K562 (cell line): ENCODE data around the gene SPTLC2. TPM values are rescaled to one million over a fixed set of nuclear protein-coding genes. Genes with fewer than 3 reads are reported as not detected.

Source experiments
- CHD1 ChIP-seq: fragments of 200-600 bp; sonication (generic); IDR thresholded peaks from one replicate; pipeline ENCODE4 v1.6.1; 2012; ENCODE audit warnings: mild to moderate bottlenecking, moderate library complexity, low read length, inconsistent platforms
- ELF1 ChIP-seq: fragments of 200-800 bp; sonication (Bioruptor generic); IDR thresholded peaks from 2 replicates; pipeline ENCODE4 v1.6.1; 2016; ENCODE audit warnings: missing genetic modification characterization, missing compliant biosample characterization
- FOXJ3 ChIP-seq: sonication (generic); formaldehyde crosslinking; IDR thresholded peaks from 2 replicates; pipeline ENCODE4 v1.4.0; 2020; ENCODE audit warnings: mild to moderate bottlenecking, missing genetic modification reagents
- FOXP1 ChIP-seq: sonication (generic); formaldehyde crosslinking; IDR thresholded peaks from 2 replicates; pipeline ENCODE4 v1.8.0; 2022; ENCODE audit warnings: mild to moderate bottlenecking, missing genetic modification reagents
- HNRNPL ChIP-seq: fragments of 200-400 bp; formaldehyde crosslinking; IDR thresholded peaks from 2 replicates; pipeline ENCODE4 v1.6.1; 2017; ENCODE audit warnings: low read depth, mild to moderate bottlenecking, low read length
- KAT8 ChIP-seq: fragments of 450-650 bp; IDR thresholded peaks from 2 replicates; pipeline ENCODE4 v1.6.1; 2016; ENCODE audit warnings: low read depth, mild to moderate bottlenecking
- MAFK ChIP-seq: IDR thresholded peaks from 2 replicates; pipeline ENCODE4 v1.6.1; 2011; ENCODE audit warnings: low read length, improper control_type of control experiment
- POLR2AphosphoS2 ChIP-seq: IDR thresholded peaks from 2 replicates; pipeline ENCODE4 v1.6.1; 2012; ENCODE audit warnings: low read length, improper control_type of control experiment
- RHOXF2B ChIP-seq: fragments of 250-450 bp; sonication (Bioruptor Pico); conservative IDR thresholded peaks from 2 replicates; pipeline ENCODE4 v1.5.1; 2021
- SAFB ChIP-seq: fragments of 200-400 bp; formaldehyde crosslinking; IDR thresholded peaks from 2 replicates; pipeline ENCODE4 v1.6.1; 2017; ENCODE audit warnings: low read depth, low read length, borderline replicate concordance
- SMARCE1 ChIP-seq: fragments of 450-650 bp; IDR thresholded peaks from 2 replicates; pipeline ENCODE4 v1.7.1; 2016; ENCODE audit warnings: mild to moderate bottlenecking
- STAT5B ChIP-seq: fragments of 250-450 bp; sonication (Bioruptor Pico); IDR thresholded peaks from 2 replicates; pipeline ENCODE4 v1.8.0; 2021; ENCODE audit warnings: mild to moderate bottlenecking, inconsistent platforms
- TBP ChIP-seq: optimal IDR thresholded peaks from 2 replicates; pipeline ENCODE3; 2011; ENCODE audit warnings: low read depth, low read length, improper control_type of control experiment
- polyA plus RNA-seq, 8 experiments: library from polyadenylated mRNA; depleted of rRNA in 4 of 8; stranded (reverse) in 5 of 8; unstranded in 3 of 8; fragments of >200 nt; fragmentation: Nextera tagmentation in 2 of 8; fragmentation: Illumina TruSeq in 1 of 8; extraction: Ambion mirVana in 2 of 8; extraction: Trizol in 1 of 8; gene quantifications; 2 replicates each; pipeline versions ENCODE4 v1.2.1 to v1.2.3, GENCODE V29; 2011 to 2014; ENCODE audit warnings: inconsistent platforms in 1 of 8, missing spikeins in 1 of 8
- total RNA-seq, 7 experiments: library from RNA; depleted of rRNA in 6 of 7; stranded (reverse); fragments of >200 nt in 6 of 7; fragmentation: Illumina TruSeq in 2 of 7; extraction: Trizol in 2 of 7; gene quantifications; 2 replicates each; pipeline versions ENCODE4 v1.2.1 to v1.2.3, GENCODE V29; 2011 to 2021; ENCODE audit warnings: low replicate concordance in 1 of 7
- TF ChIP-seq, protein P1 (sequence below): sonication (generic); formaldehyde crosslinking; IDR thresholded peaks from 2 replicates; pipeline ENCODE4 v1.8.0; 2022; ENCODE audit warnings: mild to moderate bottlenecking, low read depth, missing genetic modification reagents
- TF ChIP-seq, protein P2 (sequence below): fragments of 450-650 bp; IDR thresholded peaks from 2 replicates; pipeline ENCODE4 v1.6.1; 2017; ENCODE audit warnings: antibody characterized with exemption, mild to moderate bottlenecking
- TF ChIP-seq, protein P3 (sequence below): fragments of 250-450 bp; sonication (Bioruptor Pico); IDR thresholded peaks from 2 replicates; pipeline ENCODE4 v1.8.0; 2022; ENCODE audit warnings: moderate library complexity, mild to moderate bottlenecking, inconsistent platforms
- TF ChIP-seq, protein P4 (sequence below): fragments of 450-650 bp; formaldehyde crosslinking; IDR thresholded peaks from 2 replicates; pipeline ENCODE4 v1.4.0; 2020; ENCODE audit warnings: mild to moderate bottlenecking, moderate library complexity
- TF ChIP-seq, protein P5 (sequence below): fragments of 450-650 bp; formaldehyde crosslinking; IDR thresholded peaks from 2 replicates; pipeline ENCODE4 v1.4.0; 2022; ENCODE audit warnings: missing genetic modification characterization

Gene SPTLC2
- total and polyA plus RNA-seq, 9 of the 15 experiments (the other 6 are each of a cell fraction or from before 2014, with no cell fraction given), result 4.5 to 30.4 (median 14.0) TPM

DNA sequence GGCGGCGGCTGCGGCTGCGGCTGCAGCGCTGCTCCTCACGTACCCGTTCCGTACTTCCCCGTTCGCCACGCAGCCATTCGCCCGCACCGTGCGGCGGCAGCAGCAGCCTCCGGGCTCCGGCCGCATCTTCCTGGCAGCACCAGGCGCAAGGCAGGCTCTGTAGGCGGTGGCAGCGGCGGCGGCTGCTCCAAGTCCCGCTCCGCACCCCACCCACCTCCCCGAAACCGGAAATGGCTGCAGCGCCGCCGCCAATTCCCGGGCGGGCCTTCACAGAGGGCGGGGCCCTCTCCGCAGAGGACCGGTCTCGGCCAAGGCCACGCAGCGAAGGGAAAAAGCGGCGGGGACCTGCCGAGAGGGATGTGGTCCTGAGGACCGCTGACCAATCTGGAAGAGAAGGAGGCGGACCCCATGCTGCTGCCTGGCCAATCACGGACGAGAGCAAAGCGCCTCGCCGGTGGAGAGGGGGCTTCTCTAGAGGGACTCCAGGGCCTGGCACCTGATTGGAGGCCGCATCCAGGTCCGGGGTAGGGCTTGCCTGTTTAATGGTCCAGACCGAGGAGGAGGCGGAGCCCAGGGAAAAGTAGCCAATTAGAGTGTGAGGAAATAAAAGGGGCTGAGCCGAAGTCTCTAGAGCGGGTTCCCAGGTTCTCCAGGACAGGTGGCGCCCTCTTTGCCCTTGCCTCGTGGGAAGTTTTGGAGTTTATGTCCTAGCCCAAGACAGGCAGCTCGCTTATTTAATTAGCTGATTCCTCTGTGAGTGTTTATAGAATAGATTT lies at the start of gene SPTLC2 (continued):
- TF ChIP-seq, protein P1, sequence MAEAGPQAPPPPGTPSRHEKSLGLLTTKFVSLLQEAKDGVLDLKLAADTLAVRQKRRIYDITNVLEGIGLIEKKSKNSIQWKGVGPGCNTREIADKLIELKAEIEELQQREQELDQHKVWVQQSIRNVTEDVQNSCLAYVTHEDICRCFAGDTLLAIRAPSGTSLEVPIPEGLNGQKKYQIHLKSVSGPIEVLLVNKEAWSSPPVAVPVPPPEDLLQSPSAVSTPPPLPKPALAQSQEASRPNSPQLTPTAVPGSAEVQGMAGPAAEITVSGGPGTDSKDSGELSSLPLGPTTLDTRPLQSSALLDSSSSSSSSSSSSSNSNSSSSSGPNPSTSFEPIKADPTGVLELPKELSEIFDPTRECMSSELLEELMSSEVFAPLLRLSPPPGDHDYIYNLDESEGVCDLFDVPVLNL (CRISPR knock-in tag), result no peak
- TF ChIP-seq MAFK (no peak), TBP (peak; percentile 71), FOXJ3 (CRISPR knock-in tag) (no peak), POLR2AphosphoS2 (no peak), SAFB (no peak), SMARCE1 (no peak), FOXP1 (no peak), HNRNPL (no peak), ELF1 (tag) (peak; percentile 80), CHD1 (no peak), RHOXF2B (CRISPR knock-in tag) (no peak), STAT5B (CRISPR knock-in tag) (no peak), KAT8 (no peak)
- TF ChIP-seq, protein P2, sequence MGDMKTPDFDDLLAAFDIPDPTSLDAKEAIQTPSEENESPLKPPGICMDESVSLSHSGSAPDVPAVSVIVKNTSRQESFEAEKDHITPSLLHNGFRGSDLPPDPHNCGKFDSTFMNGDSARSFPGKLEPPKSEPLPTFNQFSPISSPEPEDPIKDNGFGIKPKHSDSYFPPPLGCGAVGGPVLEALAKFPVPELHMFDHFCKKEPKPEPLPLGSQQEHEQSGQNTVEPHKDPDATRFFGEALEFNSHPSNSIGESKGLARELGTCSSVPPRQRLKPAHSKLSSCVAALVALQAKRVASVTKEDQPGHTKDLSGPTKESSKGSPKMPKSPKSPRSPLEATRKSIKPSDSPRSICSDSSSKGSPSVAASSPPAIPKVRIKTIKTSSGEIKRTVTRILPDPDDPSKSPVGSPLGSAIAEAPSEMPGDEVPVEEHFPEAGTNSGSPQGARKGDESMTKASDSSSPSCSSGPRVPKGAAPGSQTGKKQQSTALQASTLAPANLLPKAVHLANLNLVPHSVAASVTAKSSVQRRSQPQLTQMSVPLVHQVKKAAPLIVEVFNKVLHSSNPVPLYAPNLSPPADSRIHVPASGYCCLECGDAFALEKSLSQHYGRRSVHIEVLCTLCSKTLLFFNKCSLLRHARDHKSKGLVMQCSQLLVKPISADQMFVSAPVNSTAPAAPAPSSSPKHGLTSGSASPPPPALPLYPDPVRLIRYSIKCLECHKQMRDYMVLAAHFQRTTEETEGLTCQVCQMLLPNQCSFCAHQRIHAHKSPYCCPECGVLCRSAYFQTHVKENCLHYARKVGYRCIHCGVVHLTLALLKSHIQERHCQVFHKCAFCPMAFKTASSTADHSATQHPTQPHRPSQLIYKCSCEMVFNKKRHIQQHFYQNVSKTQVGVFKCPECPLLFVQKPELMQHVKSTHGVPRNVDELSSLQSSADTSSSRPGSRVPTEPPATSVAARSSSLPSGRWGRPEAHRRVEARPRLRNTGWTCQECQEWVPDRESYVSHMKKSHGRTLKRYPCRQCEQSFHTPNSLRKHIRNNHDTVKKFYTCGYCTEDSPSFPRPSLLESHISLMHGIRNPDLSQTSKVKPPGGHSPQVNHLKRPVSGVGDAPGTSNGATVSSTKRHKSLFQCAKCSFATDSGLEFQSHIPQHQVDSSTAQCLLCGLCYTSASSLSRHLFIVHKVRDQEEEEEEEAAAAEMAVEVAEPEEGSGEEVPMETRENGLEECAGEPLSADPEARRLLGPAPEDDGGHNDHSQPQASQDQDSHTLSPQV, result no peak
- TF ChIP-seq, protein P3, sequence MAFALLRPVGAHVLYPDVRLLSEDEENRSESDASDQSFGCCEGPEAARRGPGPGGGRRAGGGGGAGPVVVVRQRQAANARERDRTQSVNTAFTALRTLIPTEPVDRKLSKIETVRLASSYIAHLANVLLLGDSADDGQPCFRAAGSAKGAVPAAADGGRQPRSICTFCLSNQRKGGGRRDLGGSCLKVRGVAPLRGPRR (CRISPR knock-in tag), result no peak
- TF ChIP-seq, protein P4, sequence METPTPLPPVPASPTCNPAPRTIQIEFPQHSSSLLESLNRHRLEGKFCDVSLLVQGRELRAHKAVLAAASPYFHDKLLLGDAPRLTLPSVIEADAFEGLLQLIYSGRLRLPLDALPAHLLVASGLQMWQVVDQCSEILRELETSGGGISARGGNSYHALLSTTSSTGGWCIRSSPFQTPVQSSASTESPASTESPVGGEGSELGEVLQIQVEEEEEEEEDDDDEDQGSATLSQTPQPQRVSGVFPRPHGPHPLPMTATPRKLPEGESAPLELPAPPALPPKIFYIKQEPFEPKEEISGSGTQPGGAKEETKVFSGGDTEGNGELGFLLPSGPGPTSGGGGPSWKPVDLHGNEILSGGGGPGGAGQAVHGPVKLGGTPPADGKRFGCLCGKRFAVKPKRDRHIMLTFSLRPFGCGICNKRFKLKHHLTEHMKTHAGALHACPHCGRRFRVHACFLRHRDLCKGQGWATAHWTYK (CRISPR knock-in tag), result no peak
- TF ChIP-seq, protein P5, sequence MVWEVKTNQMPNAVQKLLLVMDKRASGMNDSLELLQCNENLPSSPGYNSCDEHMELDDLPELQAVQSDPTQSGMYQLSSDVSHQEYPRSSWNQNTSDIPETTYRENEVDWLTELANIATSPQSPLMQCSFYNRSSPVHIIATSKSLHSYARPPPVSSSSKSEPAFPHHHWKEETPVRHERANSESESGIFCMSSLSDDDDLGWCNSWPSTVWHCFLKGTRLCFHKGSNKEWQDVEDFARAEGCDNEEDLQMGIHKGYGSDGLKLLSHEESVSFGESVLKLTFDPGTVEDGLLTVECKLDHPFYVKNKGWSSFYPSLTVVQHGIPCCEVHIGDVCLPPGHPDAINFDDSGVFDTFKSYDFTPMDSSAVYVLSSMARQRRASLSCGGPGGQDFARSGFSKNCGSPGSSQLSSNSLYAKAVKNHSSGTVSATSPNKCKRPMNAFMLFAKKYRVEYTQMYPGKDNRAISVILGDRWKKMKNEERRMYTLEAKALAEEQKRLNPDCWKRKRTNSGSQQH (CRISPR knock-in tag), result no peak
